VCaP (cell line): ENCODE data around the gene GFOD1.

ENCODE experiments used
- H3K27ac ChIP-seq: fragments of 450-650 bp; 2 replicates; pipeline ENCODE4 v1.5.1; 2017
- CTCF ChIP-seq: fragments of 450-650 bp; conservative IDR thresholded peaks from 2 replicates; pipeline ENCODE4 v1.5.1; 2017; ENCODE audit warnings: mild to moderate bottlenecking, moderate library complexity

Gene GFOD1

DNA sequence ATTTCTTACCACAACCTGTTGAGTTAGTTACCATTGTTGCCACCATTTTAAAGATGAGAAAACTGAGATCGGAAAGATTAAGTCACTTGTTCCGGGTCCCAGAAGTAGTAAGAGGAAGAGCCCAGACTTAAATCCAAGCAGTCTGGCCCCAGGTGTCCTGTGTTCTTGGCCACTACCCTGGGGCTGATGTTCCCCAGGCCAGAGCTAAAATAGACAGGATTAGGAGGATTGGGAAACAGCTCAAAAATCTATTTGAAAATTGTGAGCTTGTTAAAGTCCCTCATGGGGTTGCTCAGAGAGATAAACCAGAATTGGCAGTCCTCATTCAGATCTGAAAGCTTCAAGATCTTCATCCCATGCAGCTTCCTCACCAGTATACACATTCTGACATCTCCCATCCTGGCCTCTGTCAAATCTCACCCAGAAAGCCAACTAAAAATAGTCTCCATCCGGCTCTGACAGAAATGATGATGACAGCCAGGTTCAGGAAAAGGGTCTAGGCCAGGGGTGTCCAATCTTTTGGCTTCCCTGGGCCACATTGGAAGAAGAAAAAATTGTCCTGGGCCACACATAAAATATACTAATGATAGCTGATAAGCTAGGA lies 62.0 kb downstream of the GFOD1 start:
- H3K27ac ChIP-seq, result no peak overlapping the region

GRCh38 chr6:13423252-13423651 lies 64.1 kb downstream of the GFOD1 start:
- H3K27ac ChIP-seq, result no peak overlapping the region
- no peak for TF ChIP-seq CTCF

More for the DNA sequence above, 62.0 kb downstream of the GFOD1 start:
- TF ChIP-seq CTCF, result no peak

- TF ChIP-seq CTCF, result no peak
- no peak overlapping the region for H3K27ac ChIP-seq
These were observed 64.6 kb downstream of the GFOD1 start for GRCh38 chr6:13422681-13423221.

DNA sequence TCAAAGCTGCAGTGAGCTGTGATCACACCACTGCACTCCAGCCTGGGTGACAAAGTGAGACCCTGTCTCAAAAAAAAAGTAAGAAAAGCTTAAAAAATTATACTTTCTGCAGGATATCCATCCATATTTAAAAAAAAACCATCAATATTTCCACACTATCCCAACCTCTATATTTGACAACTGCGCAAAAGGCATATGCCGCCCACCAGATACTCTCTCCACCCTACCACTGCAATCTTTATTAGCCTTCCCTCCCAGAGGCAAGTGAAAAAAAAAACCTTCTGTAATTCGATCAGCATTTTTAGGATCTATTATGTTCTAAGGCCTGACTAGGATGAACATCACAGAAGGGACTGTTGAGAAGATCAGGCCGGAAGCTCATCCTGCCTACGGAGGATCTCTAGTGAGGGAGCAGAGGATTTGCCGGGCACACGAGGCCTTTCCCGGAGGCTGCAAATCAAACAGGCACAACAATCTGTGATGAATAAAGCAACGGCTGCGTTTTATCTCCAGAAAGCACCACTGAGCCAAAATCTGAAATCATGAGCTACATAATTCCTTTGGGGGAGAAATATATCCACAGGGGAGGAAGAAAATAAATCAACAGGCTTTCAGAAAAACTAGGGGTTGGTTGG lies 65.9 kb downstream of the GFOD1 start:
- H3K27ac ChIP-seq, result no peak overlapping the region
- TF ChIP-seq CTCF, result no peak

- TF ChIP-seq CTCF, result no peak
- no peak overlapping the region for H3K27ac ChIP-seq
These were observed 67.1 kb downstream of the GFOD1 start for GRCh38 chr6:13420269-13420668.

DNA sequence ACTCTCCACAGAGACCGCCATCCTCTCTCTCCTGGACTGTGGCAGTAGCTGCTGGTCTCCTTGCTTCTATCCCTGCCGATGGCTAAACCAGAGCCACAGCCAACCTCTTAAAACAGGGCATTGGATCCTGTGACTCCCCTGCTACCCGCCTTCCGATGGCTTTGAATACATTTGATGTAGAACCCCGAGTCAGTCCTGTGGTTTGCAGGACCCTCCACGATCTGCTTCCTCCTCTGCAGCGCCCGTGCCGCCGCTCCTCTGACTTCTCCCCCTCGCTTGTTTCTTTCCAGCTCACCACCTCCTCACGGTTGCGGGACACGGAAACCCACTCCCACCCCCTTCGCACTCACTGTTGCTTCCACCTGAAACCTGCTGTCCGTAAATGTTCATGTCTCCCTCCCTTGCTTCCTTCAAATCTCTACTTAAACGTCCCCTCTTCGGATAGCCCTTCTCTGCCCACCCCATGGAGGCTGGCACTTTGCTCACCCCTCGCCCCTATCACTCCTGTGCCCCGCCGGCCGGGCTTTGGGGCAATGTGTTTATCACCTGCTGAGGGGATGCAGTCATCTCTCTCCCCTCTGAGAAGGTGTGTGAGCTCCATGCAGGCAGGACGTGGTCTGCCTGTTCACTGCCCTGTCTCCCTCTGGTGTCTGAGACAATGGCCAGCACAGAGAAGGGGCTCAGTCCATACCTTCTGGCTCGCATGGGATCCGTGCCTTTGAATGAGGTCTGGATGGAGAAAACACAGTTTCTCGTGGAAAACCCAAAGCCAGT lies 67.8 kb downstream of the GFOD1 start:
- no peak for TF ChIP-seq CTCF
- H3K27ac ChIP-seq, result no peak overlapping the region

GRCh38 chr6:13418844-13419243 lies 68.6 kb downstream of the GFOD1 start:
- no peak overlapping the region for H3K27ac ChIP-seq
- TF ChIP-seq CTCF, result no peak
